Stimulated activated CD8-positive, alpha-beta memory T cell treated with anti-CD3 and anti-CD28 coated beads, Interleukin-7, amount 100 ng/mL, for 24 hours (primary cell): ENCODE data around the gene CABYR.

Experiments
- DNase-seq: peaks from one replicate; pipeline ENCODE4 v3.0.0-alpha.2; 2020; ENCODE audit warnings: low read depth

Gene CABYR

GRCh38 chr18:24189664-24190346 lies 50.9 kb downstream of the CABYR start:
- no peak for DNase-seq

- DNase-seq = no peak
Observed at GRCh38 chr18:24190590-24190989, 51.7 kb downstream of the CABYR start.

- DNase-seq = no peak
Observed at GRCh38 chr18:24195296-24196053, 56.6 kb downstream of the CABYR start.

DNA sequence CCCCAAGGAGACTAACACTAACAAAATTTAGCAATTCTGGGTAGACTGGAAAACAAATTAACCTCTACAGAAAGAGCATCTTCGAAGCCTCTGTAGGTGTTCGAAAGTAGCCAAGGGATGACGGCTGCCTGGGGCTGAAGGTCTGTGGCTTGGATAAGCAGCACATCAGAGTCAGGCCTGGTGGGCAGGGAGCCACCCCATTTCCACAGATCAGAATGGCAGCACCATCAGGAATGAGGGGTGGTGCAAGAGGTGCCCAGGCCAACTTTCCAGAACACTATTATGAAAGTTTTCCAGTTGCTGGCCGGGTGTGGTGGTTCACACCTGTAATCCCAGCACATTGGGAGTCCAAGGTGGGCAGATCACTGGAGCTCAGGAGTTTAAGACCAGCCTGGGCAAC lies 57.9 kb downstream of the CABYR start:
- no peak for DNase-seq

GRCh38 chr18:24197412-24197811 lies 58.5 kb downstream of the CABYR start:
- no peak for DNase-seq

- no peak for DNase-seq
Observed at GRCh38 chr18:24198461-24198860, 59.6 kb downstream of the CABYR start.

DNA sequence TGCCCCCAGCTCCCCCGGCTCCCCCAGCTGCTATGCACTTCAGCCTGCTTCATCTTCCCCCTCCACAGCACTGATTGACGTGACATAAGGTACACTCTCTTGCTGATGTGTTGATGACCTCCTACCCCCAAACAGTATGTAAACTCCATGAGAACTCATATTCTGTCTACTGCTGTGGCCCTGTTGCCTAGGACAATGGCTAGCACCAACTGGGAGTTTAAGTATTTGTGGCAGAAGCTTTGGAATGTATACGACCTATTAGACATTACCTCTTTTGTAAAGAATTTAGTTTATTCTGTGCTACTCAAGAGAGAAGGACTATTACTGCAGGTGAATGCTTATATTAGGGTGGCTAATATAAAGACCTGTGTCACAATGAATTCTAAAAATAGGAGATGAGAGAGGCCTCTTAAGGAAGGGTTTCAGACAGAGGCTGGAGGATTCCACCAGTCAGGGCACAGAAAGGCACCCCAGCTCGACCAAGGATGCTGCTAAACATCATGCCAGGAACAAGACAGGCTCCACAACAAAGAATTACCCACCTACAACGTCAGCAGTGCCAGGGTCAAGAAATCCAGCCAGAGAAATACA lies 60.6 kb downstream of the CABYR start:
- DNase-seq = no peak

DNA sequence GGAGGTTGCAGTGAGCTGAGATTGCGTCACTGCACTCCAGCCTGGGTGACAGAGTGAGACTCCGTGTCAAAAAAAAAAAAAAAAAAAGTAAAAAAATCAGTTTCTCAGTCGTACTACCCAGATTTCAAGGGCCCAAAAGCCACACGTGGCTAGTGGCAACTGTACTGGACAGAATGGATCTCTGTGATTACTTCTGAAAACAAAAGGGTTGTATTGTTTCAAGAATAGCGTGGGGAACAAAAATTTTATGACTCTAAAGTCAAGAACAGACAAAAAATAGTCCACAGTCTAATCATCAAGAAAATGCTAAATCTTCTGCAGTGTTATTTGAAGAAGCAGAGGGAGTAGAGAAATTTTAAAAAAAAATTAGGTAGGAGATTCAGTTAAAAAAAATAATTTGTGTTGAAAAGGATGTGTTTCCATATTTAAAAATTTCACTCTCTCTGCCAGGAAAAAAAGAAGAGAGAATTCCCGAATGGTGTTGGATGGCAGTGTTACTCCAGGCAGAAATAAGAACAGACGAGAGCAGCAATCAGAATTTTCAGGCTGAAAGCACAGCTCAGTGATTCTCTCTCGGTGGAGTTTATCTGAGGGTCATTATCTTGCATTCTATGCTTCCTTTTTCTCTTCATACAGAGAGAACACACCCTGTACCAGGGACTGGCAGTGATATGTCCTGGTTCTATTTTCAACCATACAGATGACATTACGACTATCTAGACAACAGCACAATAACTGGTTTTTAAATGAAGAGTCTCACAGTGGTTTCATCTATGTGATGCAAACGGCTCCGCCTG lies 61.8 kb downstream of the CABYR start:
- DNase-seq = no peak

- no peak for DNase-seq
Observed at GRCh38 chr18:24201699-24202687, 63.1 kb downstream of the CABYR start.

GRCh38 chr18:24204904-24205303 lies 66.0 kb downstream of the CABYR start:
- DNase-seq = no peak

- no peak for DNase-seq
Observed at GRCh38 chr18:24208270-24209035, 69.6 kb downstream of the CABYR start.

GRCh38 chr18:24209558-24209957 lies 70.7 kb downstream of the CABYR start:
- no peak for DNase-seq
